ENCODE data around the gene ATP12A. TPM values are rescaled to one million over a fixed set of nuclear protein-coding genes. Genes with fewer than 3 reads are reported as not detected.

The ATP12A gene
- total RNA-seq, 1 experiment from 2014 or later: 0.40 TPM

GRCh38 chr13:24699541-24699940, 19.3 kb downstream of the ATP12A start:
- CTCF ChIA-PET: no interaction called here
- H3K27ac Mint-ChIP-seq (ENCODE audit: unreplicated experiment): no peak overlapping the region
- TF ChIP-seq CTCF (IDR thresholded peaks at IDR 0.05; ENCODE audit: unreplicated experiment): no peak

GRCh38 chr13:24700539-24700938, 20.3 kb downstream of the ATP12A start:
- DNase-seq: no peak
- H3K4me1 Mint-ChIP-seq (ENCODE audit: low read depth, unreplicated experiment): no peaks in the 10 kb centered on the region
- CTCF ChIA-PET: no interaction called here
- H3K27ac Mint-ChIP-seq (ENCODE audit: unreplicated experiment): no peak overlapping the region
- H3K27me3 Mint-ChIP-seq (ENCODE audit: unreplicated experiment): peaks cover 41% of the 10 kb centered on the region
- no peaks in the 10 kb centered on the region for H3K36me3 Mint-ChIP-seq (ENCODE audit: insufficient read depth, unreplicated experiment)
- intact Hi-C loops (cut with micrococcal nuclease; ENCODE audit: unreplicated experiment): no loop called here
- no peaks in the 10 kb centered on the region for H3K9me3 Mint-ChIP-seq (ENCODE audit: low read depth, unreplicated experiment)
- no TSS peak for BruUV-seq (replicated peaks)
- TF ChIP-seq CTCF (IDR thresholded peaks at IDR 0.05; ENCODE audit: unreplicated experiment): no peak
- no peak overlapping the region for H3K4me3 Mint-ChIP-seq (ENCODE audit: low read depth, unreplicated experiment)

More at GRCh38 chr13:24699541-24699940, 19.3 kb downstream of the ATP12A start:
- no peak overlapping the region for H3K4me3 Mint-ChIP-seq (ENCODE audit: low read depth, unreplicated experiment)
- no peaks in the 10 kb centered on the region for H3K4me1 Mint-ChIP-seq (ENCODE audit: low read depth, unreplicated experiment)
- intact Hi-C loops (cut with micrococcal nuclease; ENCODE audit: unreplicated experiment): no loop called here
- no peak for DNase-seq
- BruUV-seq (replicated peaks): no TSS peak
- peaks cover 37% of the 10 kb centered on the region for H3K27me3 Mint-ChIP-seq (ENCODE audit: unreplicated experiment)
- no peaks in the 10 kb centered on the region for H3K36me3 Mint-ChIP-seq (ENCODE audit: insufficient read depth, unreplicated experiment)
- no peaks in the 10 kb centered on the region for H3K9me3 Mint-ChIP-seq (ENCODE audit: low read depth, unreplicated experiment)

DNA sequence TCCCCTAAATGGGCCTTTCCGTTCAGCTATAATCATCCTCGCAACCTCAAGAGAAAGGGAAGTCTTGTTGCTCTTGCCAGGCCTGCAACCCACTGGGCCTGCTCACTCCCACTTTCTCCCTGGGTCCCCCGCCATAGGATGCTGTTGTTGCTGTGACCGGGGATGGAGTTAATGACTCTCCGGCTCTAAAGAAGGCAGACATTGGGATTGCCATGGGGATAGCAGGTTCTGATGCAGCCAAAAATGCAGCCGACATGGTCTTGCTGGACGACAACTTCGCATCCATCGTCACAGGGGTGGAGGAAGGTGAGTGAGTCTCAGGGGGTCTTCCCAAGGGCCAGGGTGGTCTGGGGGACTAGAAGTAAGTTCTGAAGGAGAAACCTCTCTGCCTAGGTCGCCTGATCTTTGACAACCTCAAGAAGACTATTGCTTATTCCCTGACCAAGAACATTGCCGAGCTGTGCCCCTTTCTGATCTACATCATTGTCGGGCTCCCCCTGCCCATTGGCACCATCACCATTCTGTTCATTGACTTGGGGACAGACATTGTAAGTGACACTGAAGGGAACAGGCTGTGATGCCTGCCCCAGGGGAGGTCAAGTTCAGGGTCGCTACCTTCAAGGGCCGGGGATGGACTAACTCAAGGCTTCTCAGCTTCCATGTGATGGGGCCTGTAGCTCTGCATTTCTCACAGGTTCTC, 26.8 kb downstream of the ATP12A start:
- CTCF ChIA-PET: no interaction called here
- Mint-ChIP-seq H3K27me3 (ENCODE audit: unreplicated experiment) (peaks cover 15% of the 10 kb centered on the region), H3K4me3 (ENCODE audit: low read depth, unreplicated experiment) (no peak overlapping the region), H3K27ac (ENCODE audit: unreplicated experiment) (no peak overlapping the region), H3K4me1 (ENCODE audit: low read depth, unreplicated experiment) (no peaks in the 10 kb centered on the region), H3K9me3 (ENCODE audit: low read depth, unreplicated experiment) (no peaks in the 10 kb centered on the region), H3K36me3 (ENCODE audit: insufficient read depth, unreplicated experiment) (no peaks in the 10 kb centered on the region)
- no TSS peak for BruUV-seq (replicated peaks)
- intact Hi-C loops (cut with micrococcal nuclease; ENCODE audit: unreplicated experiment): no loop called here
- TF ChIP-seq CTCF (IDR thresholded peaks at IDR 0.05; ENCODE audit: unreplicated experiment): no peak
- no peak for DNase-seq

GRCh38 chr13:24709186-24709913, 29.1 kb downstream of the ATP12A start:
- no peak overlapping the region for H3K27ac Mint-ChIP-seq (ENCODE audit: unreplicated experiment)
- no peak for DNase-seq

More at GRCh38 chr13:24709186-24709913, 29.1 kb downstream of the ATP12A start:
- no TSS peak for BruUV-seq (replicated peaks)
- Mint-ChIP-seq H3K4me1 (ENCODE audit: low read depth, unreplicated experiment) (no peaks in the 10 kb centered on the region), H3K4me3 (ENCODE audit: low read depth, unreplicated experiment) (no peak overlapping the region), H3K27me3 (ENCODE audit: unreplicated experiment) (peaks cover 15% of the 10 kb centered on the region), H3K9me3 (ENCODE audit: low read depth, unreplicated experiment) (no peaks in the 10 kb centered on the region), H3K36me3 (ENCODE audit: insufficient read depth, unreplicated experiment) (no peaks in the 10 kb centered on the region)
- TF ChIP-seq CTCF (IDR thresholded peaks at IDR 0.05; ENCODE audit: unreplicated experiment): no peak
- CTCF ChIA-PET: interaction anchor here (0.9 kb wide), 1 partner anchor 16 kb away, joined by 3 read pairs; no protein-coding TSS in a partner anchor
- intact Hi-C loops (cut with micrococcal nuclease; ENCODE audit: unreplicated experiment): no loop called here
